GM12878 (cell line): Measurements from ENCODE around the gene LOXL3. TPM values are rescaled to one million over a fixed set of nuclear protein-coding genes. Genes with fewer than 3 reads are reported as not detected.

ENCODE experiments used
- ATAC-seq: fragments of 200-7000 bp; cut with Tn5 transposase; 3 replicates; pipeline ENCODE4 v1.9.1; 2020; ENCODE audit warnings: mild to moderate bottlenecking, moderate library complexity
- BruUV-seq: library from RNA; stranded (reverse); fragments of 400-500 nt; replicated peaks from 2 replicates; lab custom pipeline; 2021; lab: Mats Ljungman, UMichigan
- CTCF ChIA-PET: fragments of 300-600 bp; sonication (Branson Sonifier 250); formaldehyde crosslinking; extraction: SDS; loops from one replicate; lab custom pipeline; 2021; ENCODE audit warnings: inconsistent platforms; lab: Yijun Ruan, JAX
- POLR2A ChIA-PET: fragments of 350-600 bp; formaldehyde crosslinking; extraction: SDS; loops from one replicate; lab custom pipeline; 2021; ENCODE audit warnings: inconsistent platforms; lab: Charles Lee
- RAD21 ChIA-PET: fragments of 300-600 bp; sonication (Branson Sonifier 250); formaldehyde crosslinking; loops from one replicate; lab custom pipeline; 2023; ENCODE audit warnings: antibody characterized with exemption; ENCODE audit not compliant: unreplicated experiment; lab: Charles Lee
- SMC1A ChIA-PET: fragments of 300-600 bp; sonication (Branson Sonifier 250); formaldehyde crosslinking; loops from one replicate; lab custom pipeline; 2023; ENCODE audit not compliant: unreplicated experiment, uncharacterized antibody; lab: Charles Lee
- DNase-seq: peaks from one replicate; pipeline ENCODE4 v3.0.0-alpha.2; 2011; ENCODE audit warnings: low read depth, low spot score
- FAIRE-seq: peaks from 3 replicates; lab custom pipeline; 2011; peaks lifted over from hg19 to GRCh38; lab: Jason Lieb, UNC
- H2AFZ ChIP-seq: 2 replicates; pipeline ENCODE4 v1.6.0; 2011; ENCODE audit warnings: low read depth, low read length, control low read depth; ENCODE audit not compliant: control insufficient read depth
- H3K27ac ChIP-seq: 2 replicates; pipeline ENCODE4 v1.5.1; 2011; ENCODE audit warnings: control low read depth; ENCODE audit not compliant: control insufficient read depth, insufficient read depth
- H3K27me3 ChIP-seq, 2 experiments: replicated peaks in 1 of 2; 2 replicates each; pipeline versions ENCODE4 v1.6.0 to v1.6.1; 2011; ENCODE audit warnings: low read length in 1 of 2; ENCODE audit not compliant: control insufficient read depth in 2 of 2, insufficient read depth in 2 of 2
- H3K36me3 ChIP-seq, 2 experiments: 2 replicates each; pipeline ENCODE4 v1.5.1; 2011; ENCODE audit warnings: low read length in 1 of 2; ENCODE audit not compliant: control insufficient read depth in 2 of 2, insufficient read depth in 2 of 2
- H3K4me1 ChIP-seq: 2 replicates; pipeline ENCODE4 v1.6.1; 2011; ENCODE audit warnings: mild to moderate bottlenecking, low read length, moderate library complexity, mixed read lengths; ENCODE audit not compliant: control insufficient read depth, insufficient read depth
- H3K4me2 ChIP-seq: 2 replicates; pipeline ENCODE4 v1.6.0; 2011; ENCODE audit warnings: control low read depth; ENCODE audit not compliant: control insufficient read depth, insufficient read depth
- H3K4me3 ChIP-seq: fragments of 200-600 bp; sonication (generic); 2 replicates; pipeline ENCODE4 v1.5.1; 2016
- H3K79me2 ChIP-seq: 2 replicates; pipeline ENCODE4 v1.6.0; 2011; ENCODE audit warnings: low read length; ENCODE audit not compliant: control insufficient read depth, insufficient read depth
- H3K9ac ChIP-seq: 2 replicates; pipeline ENCODE4 v1.8.0; 2011; ENCODE audit warnings: low read length, control low read depth, mixed read lengths; ENCODE audit not compliant: control insufficient read depth, insufficient read depth
- H3K9me3 ChIP-seq: replicated peaks from 3 replicates; pipeline ENCODE4 v1.5.1; 2011; ENCODE audit warnings: mild to moderate bottlenecking, low read length; ENCODE audit not compliant: control insufficient read depth, insufficient read depth
- H4K20me1 ChIP-seq: 2 replicates; pipeline ENCODE4 v1.6.0; 2011; ENCODE audit not compliant: control insufficient read depth, insufficient read depth
- CREB1 ChIP-seq: IDR thresholded peaks from 2 replicates; pipeline ENCODE4 v1.6.1; 2012; ENCODE audit warnings: low read depth, mild to moderate bottlenecking, inconsistent platforms
- FOS ChIP-seq: IDR thresholded peaks from 3 replicates; pipeline ENCODE4 v1.6.1; 2011; ENCODE audit warnings: borderline replicate concordance; ENCODE audit not compliant: insufficient read length; ENCODE audit errors: extremely low read depth
- FOXM1 ChIP-seq: IDR thresholded peaks from 2 replicates; pipeline ENCODE4 v1.6.1; 2012; ENCODE audit warnings: low read depth, mild to moderate bottlenecking, inconsistent platforms, low read length, moderate library complexity
- NFYA ChIP-seq: IDR thresholded peaks from 2 replicates; pipeline ENCODE4 v1.6.1; 2011; ENCODE audit warnings: low read depth, mild to moderate bottlenecking, low read length, improper control_type of control experiment, borderline replicate concordance
- NFYB ChIP-seq: IDR thresholded peaks from 2 replicates; pipeline ENCODE4 v1.6.1; 2011; ENCODE audit warnings: low read depth, mild to moderate bottlenecking, low read length, improper control_type of control experiment, moderate library complexity; ENCODE audit not compliant: insufficient read depth
- SP1 ChIP-seq: IDR thresholded peaks from one replicate; pipeline ENCODE4 v1.6.1; 2011; ENCODE audit warnings: low read depth, low read length
- SRF ChIP-seq, 2 experiments: IDR thresholded peaks; 2 replicates each; pipeline ENCODE4 v1.6.1; 2011; ENCODE audit warnings: low read depth in 2 of 2, low read length in 2 of 2, mild to moderate bottlenecking in 1 of 2, moderate library complexity in 1 of 2
- SUZ12 ChIP-seq: fragments of 200-600 bp; sonication (generic); IDR thresholded peaks from one replicate; pipeline ENCODE4 v1.6.1; 2018; ENCODE audit warnings: antibody characterized with exemption, mild to moderate bottlenecking; ENCODE audit not compliant: unreplicated experiment
- YY1 ChIP-seq: IDR thresholded peaks from 2 replicates; pipeline ENCODE4 v1.6.1; 2011; ENCODE audit warnings: low read depth, mild to moderate bottlenecking, low read length
- ZBED1 ChIP-seq: IDR thresholded peaks from 2 replicates; pipeline ENCODE4 v1.6.1; 2016; ENCODE audit warnings: borderline replicate concordance
- ZNF274 ChIP-seq: IDR thresholded peaks from one replicate; pipeline ENCODE4 v1.8.0; 2011; ENCODE audit not compliant: insufficient read length, insufficient read depth
- WGBS: methylation state at CpG from one replicate; pipeline ENCODE4 v1.1.6; 2016; ENCODE audit warnings: low lambda C conversion rate; ENCODE audit not compliant: insufficient replicate concordance, insufficient coverage; ENCODE audit errors: missing lambda C conversion rate; 5-methylcytosine and 5-hydroxymethylcytosine counted together
- in situ Hi-C: fragments of 300-500 bp; cut with MboI; formaldehyde crosslinking; loops from 9 replicates; pipeline ENCODE4 v1.14.3; 2018; ENCODE audit warnings: mixed read lengths
- intact Hi-C: fragments of 100-400 bp; cut with micrococcal nuclease; formaldehyde crosslinking; loops from one replicate; pipeline ENCODE4 v1.14.2; 2022; ENCODE audit not compliant: unreplicated experiment
- polyA plus RNA-seq, 11 experiments: library from polyadenylated mRNA; depleted of rRNA in 4 of 11; unstranded in 6 of 11; stranded (reverse) in 5 of 11; fragments of >200 nt; fragmentation: Nextera tagmentation in 4 of 11; fragmentation: Illumina TruSeq in 1 of 11; extraction: Ambion mirVana in 4 of 11; extraction: Trizol in 1 of 11; gene quantifications; 1 replicate in 1 of 11; 2 replicates in 10 of 11; pipeline versions ENCODE4 v1.2.1 to v1.2.3, GENCODE V29; 2011 to 2016; ENCODE audit warnings: inconsistent platforms in 2 of 11, missing spikeins in 2 of 11, low read depth in 1 of 11
- total RNA-seq, 4 experiments: library from RNA; depleted of rRNA in 3 of 4; stranded (reverse); fragments of >200 nt in 3 of 4; fragmentation: Illumina TruSeq in 1 of 4; extraction: Trizol in 1 of 4; gene quantifications; 2 replicates each; pipeline versions ENCODE4 v1.2.1 to v1.2.3, GENCODE V29; 2013 to 2021
- TF ChIP-seq, protein P1 (sequence below): IDR thresholded peaks from 2 replicates; pipeline ENCODE4 v1.6.1; 2011; ENCODE audit warnings: mild to moderate bottlenecking, low read depth, low read length, moderate library complexity; ENCODE audit not compliant: insufficient replicate concordance

Gene LOXL3
- total and polyA plus RNA-seq, 10 of the 15 experiments (the other 5 are each of a cell fraction or from before 2014, with no cell fraction given) = 6.2 to 40.9 (median 23.3) TPM

DNA sequence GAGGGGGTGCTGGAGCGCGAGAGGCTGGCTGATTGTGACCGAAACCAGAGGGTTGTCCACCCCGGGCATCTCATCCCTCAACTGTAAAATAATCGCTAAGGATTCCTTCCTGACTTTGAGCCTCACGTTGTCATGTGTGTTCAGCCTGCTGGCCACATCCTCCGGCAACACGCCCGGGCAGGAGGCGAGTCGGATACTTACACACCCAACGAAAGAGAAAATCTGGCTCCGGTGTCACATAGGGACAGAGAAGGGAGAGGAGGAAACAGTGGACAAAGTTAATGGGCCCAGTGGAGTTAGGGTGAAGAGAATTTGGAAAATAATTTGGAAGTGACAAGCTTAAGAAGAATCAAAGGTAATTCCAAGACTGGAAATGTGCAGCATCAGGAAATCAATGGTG is 37.1 kb downstream of the LOXL3 start (continued):
- TF ChIP-seq, protein P1, sequence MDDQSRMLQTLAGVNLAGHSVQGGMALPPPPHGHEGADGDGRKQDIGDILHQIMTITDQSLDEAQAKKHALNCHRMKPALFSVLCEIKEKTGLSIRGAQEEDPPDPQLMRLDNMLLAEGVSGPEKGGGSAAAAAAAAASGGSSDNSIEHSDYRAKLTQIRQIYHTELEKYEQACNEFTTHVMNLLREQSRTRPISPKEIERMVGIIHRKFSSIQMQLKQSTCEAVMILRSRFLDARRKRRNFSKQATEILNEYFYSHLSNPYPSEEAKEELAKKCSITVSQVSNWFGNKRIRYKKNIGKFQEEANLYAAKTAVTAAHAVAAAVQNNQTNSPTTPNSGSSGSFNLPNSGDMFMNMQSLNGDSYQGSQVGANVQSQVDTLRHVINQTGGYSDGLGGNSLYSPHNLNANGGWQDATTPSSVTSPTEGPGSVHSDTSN = no peak
- TF ChIP-seq ZBED1 (no peak), SRF (IDR thresholded peaks at IDR 0.05; ENCODE audit: low read depth in 2 of 2, low read length in 2 of 2) (no peak), NFYA (no peak)

DNA sequence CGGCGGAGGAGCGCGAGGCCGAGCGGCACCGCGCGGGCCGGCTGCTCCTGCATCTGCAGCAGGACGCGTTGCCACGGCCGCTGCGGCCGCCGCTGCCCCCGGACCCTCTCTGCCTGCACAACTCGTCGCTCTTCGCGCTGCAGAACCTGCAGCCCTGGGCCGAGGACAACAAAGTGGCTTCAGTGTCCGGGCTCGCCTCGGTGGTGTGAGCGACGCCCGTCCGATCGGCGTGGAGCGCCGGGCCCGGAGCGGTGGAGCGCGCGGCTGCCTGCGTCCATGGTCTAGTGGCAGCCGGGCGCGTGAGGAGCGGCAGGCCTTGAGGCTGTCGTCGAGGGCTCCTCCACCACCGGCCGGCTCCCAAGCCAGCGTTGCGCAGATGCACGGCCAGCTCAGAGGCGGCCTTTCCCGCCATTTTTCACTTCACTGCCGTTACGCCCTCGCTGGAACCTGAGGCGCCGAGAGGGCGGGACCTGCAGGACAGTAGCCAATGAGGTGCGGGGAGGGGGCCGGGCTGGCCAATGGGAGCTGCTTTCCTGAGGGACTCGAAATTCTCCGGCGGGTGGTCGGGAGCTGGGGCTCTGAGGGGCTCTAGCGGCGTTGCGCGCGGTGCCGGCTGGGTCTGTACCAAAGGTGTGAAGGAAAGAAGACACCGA is 37.6 kb downstream of the LOXL3 start:
- TF ChIP-seq CREB1 (0 out of 2 replicates have a peak, but pooled peaks have one; percentile 19), SUZ12 (peak; percentile 14), YY1 (0 out of 2 replicates have a peak, but pooled peaks have one; percentile 29), ZNF274 (no peak), FOS (peak; percentile 23), FOXM1 (no peak), NFYB (peak; percentile 71; the same call in 1 of the 2 replicates), SP1 (peak; percentile 87)
- Histone ChIP-seq H3K27ac (no peak overlapping the region), H3K9me3 (no peaks in the 10 kb centered on the region; the same call in 2 of the 3 replicates), H3K27me3 (peaks cover 18 to 31% of the 10 kb centered on the region in 2 experiments), H3K36me3 (no peaks in the 10 kb centered on the region), H3K4me3 (peak overlapping the region; percentile 31; the same call in 1 of the 2 replicates), H3K4me1 (peaks cover 13% of the 10 kb centered on the region; the same call in 1 of the 2 replicates), H2AFZ (peak overlapping the region; percentile 69), H3K4me2 (peak overlapping the region; percentile 96), H4K20me1 (no peaks in the 10 kb centered on the region), H3K9ac (no peak overlapping the region), H3K79me2 (no peaks in the 10 kb centered on the region)
- 44% methylated on average over 50 of the region's 72 CpGs for WGBS
- RAD21 ChIA-PET = no interaction called here
- intact Hi-C loops = no loop called here
- POLR2A ChIA-PET = interaction anchor here (1.2 kb wide), 1 partner anchor 12 kb away, joined by 3 read pairs; no protein-coding TSS in a partner anchor
- CTCF ChIA-PET = no interaction called here
- DNase-seq (no peak), FAIRE-seq (no peak), ATAC-seq (peak; percentile 70)
- in situ Hi-C loops = no loop called here
- SMC1A ChIA-PET = interaction anchor here (1.5 kb wide), 1 partner anchor 15 kb away, joined by 3 read pairs; no protein-coding TSS in a partner anchor
- no TSS peak for BruUV-seq
